ENCODE measurements around the gene WFDC1.

Gene WFDC1

DNA sequence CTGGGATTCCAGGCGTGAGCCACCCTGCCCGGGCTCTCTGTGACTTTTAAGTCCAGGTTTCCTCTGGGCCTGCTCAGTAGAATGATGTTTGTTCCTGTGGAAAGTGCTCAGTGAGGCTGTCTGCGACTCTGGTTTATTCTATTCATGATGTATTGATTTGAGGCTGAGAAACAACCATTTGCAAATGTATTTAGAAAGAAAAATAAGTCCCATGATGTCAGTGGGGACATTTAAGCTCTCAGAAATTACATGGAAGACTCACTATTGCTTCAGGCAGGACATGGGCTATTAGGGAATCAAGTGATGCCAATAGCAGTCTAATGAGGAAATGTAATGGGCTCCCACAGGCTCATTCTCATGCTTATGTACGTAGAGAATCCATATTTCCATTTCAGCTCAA lies 32.6 kb upstream of the WFDC1 start:
- TF ChIP-seq CTCF (IDR thresholded peaks at IDR 0.05; ENCODE audit: borderline replicate concordance, control extremely low read depth, extremely low read depth, insufficient read depth, missing control alignments) = no peak
- no peak for DNase-seq (ENCODE audit: low spot score)
- in situ Hi-C loops (cut with MboI; ENCODE audit: low sequenced_read_pairs, unreplicated experiment) = no loop called here

DNA sequence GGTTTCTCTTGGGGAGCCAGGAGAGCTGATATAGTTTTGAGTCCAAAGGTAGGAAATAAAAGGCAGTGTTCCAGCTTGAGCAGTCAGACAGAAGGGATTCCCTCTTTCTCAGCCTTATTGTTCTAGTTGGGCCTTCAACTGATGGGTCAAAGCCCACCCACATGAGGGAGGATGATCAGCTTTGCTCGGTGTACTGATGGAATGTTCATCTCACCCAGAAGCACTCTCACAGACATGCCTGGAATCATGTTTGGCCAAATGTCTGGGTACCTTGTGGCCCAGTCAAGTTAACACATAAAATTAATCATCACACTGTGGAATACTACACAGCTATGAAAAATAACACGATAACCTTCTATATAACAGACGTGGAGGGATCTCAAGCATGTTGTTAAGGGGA lies 31.7 kb upstream of the WFDC1 start:
- in situ Hi-C loops (cut with MboI; ENCODE audit: low sequenced_read_pairs, unreplicated experiment) = no loop called here
- TF ChIP-seq CTCF (IDR thresholded peaks at IDR 0.05; ENCODE audit: borderline replicate concordance, control extremely low read depth, extremely low read depth, insufficient read depth, missing control alignments) = no peak
- DNase-seq (ENCODE audit: low spot score) = no peak

- TF ChIP-seq CTCF (IDR thresholded peaks at IDR 0.05; ENCODE audit: borderline replicate concordance, control extremely low read depth, extremely low read depth, insufficient read depth, missing control alignments) = no peak
- in situ Hi-C loops (cut with MboI; ENCODE audit: low sequenced_read_pairs, unreplicated experiment) = no loop called here
- peak; percentile 49 for DNase-seq (ENCODE audit: low spot score)
These were observed 28.2 kb upstream of the WFDC1 start for GRCh38 chr16:84266451-84266850.

DNA sequence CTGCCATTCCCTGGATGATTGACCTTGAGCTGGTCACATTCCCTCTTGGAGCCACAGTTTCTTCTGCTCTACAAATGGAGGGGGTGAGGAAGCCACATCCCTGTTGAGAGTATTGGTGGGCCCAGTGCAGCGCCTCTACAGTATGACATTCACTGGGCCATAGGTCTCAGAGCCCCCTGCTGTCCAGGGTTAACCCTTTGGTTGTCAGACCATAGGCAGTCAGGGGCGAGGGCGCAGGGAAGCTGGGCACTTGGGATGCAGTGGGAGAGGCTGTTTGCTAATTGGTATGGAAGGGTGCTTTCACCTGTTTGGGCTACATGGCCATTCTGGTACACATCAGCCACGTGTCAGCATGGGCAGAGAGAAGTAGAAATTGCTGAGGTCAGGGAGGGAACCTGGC lies 27.3 kb upstream of the WFDC1 start:
- TF ChIP-seq CTCF (IDR thresholded peaks at IDR 0.05; ENCODE audit: borderline replicate concordance, control extremely low read depth, extremely low read depth, insufficient read depth, missing control alignments) = no peak
- in situ Hi-C loops (cut with MboI; ENCODE audit: low sequenced_read_pairs, unreplicated experiment) = no loop called here
- DNase-seq (ENCODE audit: low spot score) = no peak

- in situ Hi-C loops (cut with MboI; ENCODE audit: low sequenced_read_pairs, unreplicated experiment) = no loop called here
- TF ChIP-seq CTCF (IDR thresholded peaks at IDR 0.05; ENCODE audit: borderline replicate concordance, control extremely low read depth, extremely low read depth, insufficient read depth, missing control alignments) = no peak
- DNase-seq (ENCODE audit: low spot score) = no peak
These were observed 26.2 kb upstream of the WFDC1 start for GRCh38 chr16:84268291-84269040.

DNA sequence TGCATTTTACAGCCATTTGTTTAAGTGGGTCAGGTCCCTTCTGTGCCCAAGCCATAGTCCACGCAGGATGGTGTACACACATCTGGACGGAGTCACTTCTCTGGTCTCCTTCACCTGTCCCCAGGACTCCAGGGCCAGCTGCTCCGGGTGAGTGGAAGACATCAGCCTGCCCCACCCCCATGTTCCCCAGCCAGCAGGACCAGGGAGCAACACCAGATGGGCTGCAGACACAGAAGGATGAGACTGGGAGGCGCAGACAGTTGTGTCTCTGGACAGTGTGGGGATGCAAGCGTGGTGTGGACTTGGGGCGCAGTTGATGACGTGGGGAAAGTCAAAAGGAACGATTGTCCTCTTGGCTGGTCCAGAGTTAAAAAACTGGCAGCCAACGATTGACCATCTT lies 24.6 kb upstream of the WFDC1 start:
- no peak for DNase-seq (ENCODE audit: low spot score)
- no peak for TF ChIP-seq CTCF (IDR thresholded peaks at IDR 0.05; ENCODE audit: borderline replicate concordance, control extremely low read depth, extremely low read depth, insufficient read depth, missing control alignments)
- in situ Hi-C loops (cut with MboI; ENCODE audit: low sequenced_read_pairs, unreplicated experiment) = no loop called here

Data from GM13976 (cell line).